Panc1 (cell line): Measurements from ENCODE around the gene RNU11.

Experiments used
- POLR2AphosphoS5 ChIP-seq: IDR thresholded peaks from 2 replicates; pipeline ENCODE4 v1.6.1; 2012; ENCODE audit warnings: mild to moderate bottlenecking, low read depth, low read length, moderate library complexity
- SIN3A ChIP-seq: IDR thresholded peaks from 2 replicates; pipeline ENCODE4 v1.6.1; 2012; ENCODE audit warnings: low read depth, mild to moderate bottlenecking, low read length, moderate library complexity, borderline replicate concordance; ENCODE audit not compliant: insufficient read depth
- TF ChIP-seq, protein P1 (sequence below): fragments of 450-650 bp; IDR thresholded peaks from 2 replicates; pipeline ENCODE4 v1.5.1; 2017; ENCODE audit warnings: mild to moderate bottlenecking

DNA sequence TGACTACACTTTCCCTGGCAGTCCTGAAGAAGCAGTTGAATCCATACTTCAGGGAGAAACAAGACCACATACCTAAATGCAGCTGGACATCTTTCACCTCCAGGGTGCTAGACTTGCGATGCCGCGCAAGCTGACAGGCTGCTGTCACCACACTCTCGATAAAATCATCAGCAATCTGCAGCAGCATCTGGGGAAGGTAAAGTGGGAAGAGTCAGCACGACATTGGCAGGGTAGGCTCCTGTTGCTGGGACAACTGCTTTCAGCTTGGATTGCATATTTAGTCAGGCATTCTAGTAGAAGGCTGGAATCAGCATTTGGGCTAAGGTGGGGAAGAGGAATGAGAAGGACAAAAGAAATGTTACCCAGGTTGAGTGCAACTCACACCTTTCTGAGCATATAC, 35.2 kb upstream of the RNU11 start:
- TF ChIP-seq, protein P1, sequence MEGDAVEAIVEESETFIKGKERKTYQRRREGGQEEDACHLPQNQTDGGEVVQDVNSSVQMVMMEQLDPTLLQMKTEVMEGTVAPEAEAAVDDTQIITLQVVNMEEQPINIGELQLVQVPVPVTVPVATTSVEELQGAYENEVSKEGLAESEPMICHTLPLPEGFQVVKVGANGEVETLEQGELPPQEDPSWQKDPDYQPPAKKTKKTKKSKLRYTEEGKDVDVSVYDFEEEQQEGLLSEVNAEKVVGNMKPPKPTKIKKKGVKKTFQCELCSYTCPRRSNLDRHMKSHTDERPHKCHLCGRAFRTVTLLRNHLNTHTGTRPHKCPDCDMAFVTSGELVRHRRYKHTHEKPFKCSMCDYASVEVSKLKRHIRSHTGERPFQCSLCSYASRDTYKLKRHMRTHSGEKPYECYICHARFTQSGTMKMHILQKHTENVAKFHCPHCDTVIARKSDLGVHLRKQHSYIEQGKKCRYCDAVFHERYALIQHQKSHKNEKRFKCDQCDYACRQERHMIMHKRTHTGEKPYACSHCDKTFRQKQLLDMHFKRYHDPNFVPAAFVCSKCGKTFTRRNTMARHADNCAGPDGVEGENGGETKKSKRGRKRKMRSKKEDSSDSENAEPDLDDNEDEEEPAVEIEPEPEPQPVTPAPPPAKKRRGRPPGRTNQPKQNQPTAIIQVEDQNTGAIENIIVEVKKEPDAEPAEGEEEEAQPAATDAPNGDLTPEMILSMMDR = no peak
- TF ChIP-seq POLR2AphosphoS5 (no peak), SIN3A (no peak)
